Measurements from ENCODE around the gene CDH4.

Gene CDH4

DNA sequence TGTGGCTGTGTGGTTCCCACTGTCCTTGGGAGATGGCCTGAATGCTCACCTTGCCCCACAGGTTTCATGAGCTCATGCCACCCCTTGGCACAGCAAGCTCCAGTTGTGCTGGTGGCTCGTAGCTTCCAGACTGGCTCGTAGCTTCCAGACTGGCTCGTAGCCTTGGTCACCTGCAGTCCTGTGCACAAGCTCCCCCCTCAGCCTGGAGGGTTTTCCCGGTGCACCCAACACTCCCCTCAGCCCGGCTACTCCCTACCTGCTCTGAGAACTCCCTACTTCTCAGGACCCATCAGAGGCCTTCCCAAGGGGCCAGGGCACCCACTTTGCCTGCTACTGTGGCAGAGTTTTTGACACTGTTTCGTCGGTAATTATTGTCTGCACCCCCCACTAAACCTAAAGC is 528.0 kb downstream of the CDH4 start:
- DNase-seq = no peak

DNA sequence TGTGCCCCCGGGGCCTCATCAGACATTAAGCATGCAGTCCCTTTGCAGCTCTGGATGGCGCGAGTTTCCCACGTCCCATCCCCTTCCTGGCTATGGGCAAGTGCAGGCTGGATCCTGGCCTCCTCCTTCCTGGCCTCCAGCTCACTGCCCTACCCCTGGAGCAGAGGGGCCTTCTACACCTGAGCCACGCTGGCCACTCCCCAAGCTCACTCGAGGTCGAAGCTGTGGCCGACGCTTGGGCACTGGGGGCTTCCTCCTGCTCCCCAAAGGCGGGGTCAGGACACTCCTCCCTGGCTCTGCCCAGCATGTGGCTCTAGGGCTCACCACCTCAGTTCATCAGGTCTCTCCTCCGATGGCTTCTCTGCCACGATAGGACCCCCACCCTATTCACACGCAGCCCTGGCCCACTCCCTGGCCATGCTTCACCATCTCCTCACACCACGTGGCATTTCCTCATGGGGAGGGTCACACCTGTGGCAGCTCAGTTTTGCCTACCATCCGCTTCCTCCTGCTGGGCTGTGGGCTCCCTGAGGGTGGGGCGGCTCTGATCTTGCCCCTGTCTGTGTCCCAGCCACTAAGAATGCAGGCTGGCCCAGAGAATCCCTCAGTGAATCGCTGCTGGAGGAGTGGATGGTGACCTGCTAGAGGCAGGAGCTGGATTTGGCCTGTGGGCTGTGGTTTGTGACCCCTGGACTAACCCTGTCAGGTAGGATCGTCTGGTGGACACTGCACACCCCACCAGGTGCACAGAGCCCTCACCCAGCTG is 532.9 kb downstream of the CDH4 start:
- no peak for DNase-seq

DNA sequence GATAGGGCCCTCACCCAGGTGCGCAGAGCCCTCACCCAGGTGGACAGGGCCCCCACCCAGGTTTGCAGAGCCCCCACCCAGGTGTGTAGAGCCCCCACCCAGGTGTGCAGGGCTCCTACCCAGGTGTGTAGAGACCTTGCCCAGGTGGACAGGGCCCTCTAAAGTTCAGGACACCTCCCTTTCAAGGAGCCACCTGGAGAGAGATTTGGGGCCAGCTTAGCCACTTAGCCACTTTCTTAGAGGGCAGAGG is 533.4 kb downstream of the CDH4 start:
- DNase-seq = no peak

DNA sequence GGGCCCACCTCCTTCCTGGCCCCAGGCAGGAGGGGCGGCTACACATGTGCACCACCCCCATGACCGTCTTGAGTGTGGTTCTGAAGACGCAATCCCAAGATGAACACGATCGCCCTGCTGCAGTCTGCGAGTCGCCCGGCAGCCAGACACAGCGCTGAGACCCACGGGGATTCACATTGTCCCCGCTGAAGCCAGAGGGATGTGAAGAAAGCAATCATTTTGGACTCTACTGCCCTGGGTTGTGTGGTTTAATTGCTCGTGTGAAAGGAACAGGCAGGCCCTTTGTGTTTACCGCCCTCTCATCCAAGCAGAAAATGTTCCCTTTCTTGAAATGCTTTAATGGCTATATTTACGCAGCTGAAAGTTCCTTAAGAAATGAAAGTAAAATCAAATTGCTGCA is 534.2 kb downstream of the CDH4 start:
- DNase-seq = no peak

DNA sequence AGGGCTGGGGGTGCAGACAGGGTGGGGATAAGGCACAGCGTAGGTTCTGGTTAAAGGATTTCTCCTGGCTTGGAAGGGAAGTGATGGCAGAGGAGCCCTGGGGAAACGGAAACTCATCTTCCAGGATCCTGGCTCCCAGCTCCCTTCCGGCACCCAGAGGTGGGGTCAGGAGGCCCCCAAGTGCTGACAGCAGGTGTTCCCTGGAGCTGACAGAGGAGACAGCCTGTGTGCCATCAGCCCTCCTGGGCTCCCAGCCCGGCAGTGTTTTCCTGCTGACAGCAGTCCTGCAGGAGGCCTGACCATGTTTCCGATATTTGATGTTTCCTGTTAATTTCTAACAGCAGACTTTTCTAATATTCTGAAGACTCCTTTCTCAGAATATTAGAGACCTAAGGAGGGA is 536.3 kb downstream of the CDH4 start:
- DNase-seq = no peak

DNA sequence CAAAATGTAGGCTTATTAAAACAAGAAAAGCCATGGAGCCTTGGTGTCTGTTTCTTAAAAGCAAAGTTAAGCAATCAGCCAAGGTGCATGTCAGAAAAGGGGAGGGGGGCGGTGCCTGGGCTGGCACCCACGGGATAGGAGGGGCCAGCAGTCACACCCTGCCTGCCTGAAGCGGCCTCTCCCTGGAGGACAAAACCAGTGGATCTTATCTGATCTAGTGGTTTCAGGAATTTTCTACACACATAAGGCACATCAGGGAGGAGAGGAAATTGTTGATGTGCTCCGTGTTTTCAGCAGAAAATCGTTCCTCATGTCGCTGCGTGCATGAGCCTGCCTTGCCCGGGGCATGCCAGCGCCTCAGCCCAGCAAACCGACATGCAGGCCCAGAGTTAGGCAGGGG is 537.3 kb downstream of the CDH4 start:
- DNase-seq = no peak

DNA sequence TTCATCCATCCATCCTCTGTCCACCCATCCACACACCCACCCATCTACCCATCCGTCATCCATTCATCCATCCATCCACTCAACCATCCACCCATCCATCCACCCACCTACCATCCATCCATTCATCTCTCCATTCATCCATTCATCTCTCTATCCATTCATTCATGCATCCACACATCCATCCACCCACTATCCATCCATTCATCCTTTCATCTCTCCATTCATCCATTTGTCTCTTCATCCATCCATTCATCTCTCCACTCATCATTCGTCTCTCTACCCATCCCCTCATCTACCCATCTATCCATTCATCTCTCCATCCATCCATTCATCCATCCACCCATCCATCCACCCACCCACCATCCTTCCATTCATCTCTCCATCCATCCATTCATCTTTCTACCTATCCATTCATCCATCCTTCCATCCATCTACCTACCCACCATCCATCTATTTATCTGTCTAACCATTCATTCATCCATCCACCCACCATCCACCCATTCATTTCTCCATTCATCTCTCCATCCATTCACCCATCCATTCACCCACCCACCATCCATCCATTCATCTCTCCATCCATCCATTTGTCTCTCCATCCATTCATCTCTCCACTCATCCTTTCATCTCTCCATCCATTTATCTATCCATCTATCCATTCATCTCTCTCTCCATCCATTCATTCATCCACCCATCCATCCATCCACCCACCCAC is 538.2 kb downstream of the CDH4 start:
- no peak for DNase-seq

DNA sequence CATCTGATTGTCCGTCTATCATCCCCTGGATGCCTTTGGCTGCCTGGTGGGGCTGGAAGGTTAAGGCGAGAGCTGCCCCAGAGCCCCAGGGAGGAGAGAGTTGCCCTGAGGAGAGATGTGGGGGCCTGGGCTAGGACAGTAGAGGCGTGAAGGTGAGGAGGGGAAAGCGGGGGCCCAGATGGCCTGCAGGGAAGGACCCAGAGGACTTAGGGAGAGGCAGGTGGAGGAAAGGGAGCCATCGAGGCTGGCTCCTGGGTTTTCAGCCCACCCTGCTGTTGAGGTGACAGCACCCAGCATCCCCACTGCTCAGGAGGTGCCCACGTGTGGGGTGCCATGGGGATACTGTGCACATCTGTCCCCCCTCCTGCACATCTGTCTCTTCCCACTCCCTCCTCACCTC is 539.9 kb downstream of the CDH4 start:
- DNase-seq = no peak

DNA sequence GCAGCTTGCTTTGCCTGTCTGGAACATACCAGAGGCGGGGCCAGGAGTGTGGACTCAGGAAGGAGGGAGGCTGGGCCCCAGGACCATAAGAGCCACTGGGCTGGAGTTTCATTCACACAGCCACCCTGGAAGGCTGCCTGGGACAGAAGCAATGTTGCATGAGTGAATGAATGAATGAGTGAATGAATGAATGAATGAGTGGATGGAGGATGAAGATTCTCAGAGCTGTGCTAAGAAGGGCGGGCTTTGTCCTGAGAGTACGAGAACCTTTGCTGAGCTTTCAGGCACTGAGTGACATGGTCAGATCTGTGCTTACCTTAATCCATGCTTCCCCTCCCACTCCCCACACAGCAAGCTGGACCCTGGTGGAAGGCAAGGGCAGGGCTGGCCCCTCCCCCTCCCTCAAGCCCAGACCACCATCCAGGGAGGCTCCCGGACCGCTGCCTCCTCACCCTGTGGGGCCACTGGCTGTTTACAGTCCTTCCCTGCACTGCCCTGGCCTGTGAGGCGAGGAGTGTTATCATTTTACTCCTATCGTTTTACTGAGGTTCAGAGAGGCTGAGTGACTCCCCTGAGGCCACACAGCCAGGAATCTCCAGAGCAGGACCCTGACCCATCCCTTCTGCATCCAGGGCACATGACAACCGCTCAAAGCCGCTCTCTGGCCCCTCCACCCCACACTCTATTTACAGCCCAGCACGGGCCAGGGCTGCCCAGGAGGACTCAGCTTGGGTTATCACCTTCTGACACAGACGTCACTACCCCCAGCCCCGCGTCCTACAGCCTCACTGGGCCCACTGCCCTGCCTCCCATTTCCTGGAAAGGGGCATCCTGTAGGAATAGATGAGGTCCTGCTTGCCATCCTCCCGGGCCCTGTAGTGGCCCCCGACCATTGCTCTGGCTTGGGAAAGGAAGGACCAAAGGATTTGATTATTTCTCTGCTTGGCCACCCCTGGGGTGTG is 543.9 kb downstream of the CDH4 start:
- DNase-seq = no peak

DNA sequence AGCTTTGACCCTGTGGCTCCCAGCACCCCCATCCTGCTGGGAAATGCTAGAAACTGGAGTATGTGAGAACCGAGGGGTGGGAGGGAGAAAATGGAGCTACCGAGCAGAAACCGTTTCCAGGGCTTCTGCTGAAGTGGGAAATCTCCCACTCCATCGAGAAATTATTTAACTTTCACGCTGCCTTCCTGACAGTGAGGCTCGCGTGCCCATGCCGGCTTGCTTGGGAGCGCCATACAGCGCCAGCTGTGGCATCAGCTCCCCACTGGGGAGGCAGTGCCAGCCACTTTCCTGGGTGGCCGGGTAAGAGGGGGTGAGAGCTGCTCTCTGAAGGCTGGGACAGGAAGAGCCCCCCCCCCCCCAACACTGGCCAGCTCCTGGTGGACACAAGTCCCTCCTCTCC is 544.7 kb downstream of the CDH4 start:
- DNase-seq = no peak

DNA sequence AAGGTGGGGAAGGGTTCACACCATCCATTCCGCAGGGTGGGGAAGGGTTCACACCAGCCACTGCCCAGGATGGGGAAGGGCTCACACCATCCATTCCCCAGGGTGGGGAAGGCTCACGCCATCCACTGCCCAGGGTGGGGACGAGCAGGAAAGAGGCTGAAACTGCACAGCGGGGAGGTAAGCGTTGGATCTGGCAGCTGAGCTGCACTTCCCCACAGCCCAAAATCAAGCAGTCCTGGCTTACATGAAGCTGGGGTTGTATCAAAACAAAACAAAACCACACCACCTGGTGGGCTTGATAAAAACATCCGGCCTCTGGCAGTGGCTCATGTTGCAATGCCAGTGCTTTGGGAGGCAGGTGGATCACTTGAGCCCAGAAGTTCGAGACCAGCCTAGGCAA is 545.1 kb downstream of the CDH4 start:
- DNase-seq = no peak

DNA sequence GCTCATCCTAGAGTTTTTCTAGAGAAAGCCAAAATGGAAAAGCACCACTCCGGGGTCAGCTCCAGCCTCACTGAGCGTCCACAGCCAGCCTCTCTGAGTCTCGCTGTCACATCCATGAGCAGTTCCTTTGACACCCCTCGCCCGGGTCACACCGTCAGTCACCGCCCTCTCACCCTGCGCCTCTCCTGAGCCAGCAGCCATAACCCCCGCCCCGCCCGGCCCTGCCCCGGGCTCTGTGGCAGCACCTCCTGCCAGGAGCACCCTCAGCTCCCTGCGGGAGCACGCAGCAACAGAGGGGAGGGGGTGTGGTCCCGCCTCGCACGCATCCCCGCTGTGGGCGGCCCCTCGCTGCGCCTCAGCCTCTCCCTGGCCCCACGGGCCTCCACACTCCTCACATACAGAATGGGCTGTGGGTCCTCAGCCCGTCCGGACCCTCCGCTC is 545.9 kb downstream of the CDH4 start:
- no peak for DNase-seq

DNA sequence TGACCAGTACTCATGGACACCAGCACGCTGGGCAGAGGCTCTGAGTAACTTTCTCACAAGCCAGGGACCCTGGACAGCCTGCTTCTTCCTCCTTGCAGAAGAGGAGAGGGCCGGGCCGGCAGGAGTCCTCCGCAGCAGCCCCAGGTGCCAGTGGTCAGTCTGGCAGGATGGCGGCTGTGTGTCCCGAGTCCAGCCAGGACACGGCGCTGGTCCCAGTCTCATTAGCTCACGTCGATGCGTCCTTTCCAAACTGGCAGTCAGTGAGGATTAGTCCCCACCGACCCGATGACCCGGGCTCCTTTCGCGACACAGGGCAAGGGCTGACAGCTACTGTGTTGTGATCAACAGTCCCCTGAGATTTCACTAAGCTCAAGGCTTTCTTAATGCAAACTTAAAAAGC is 546.6 kb downstream of the CDH4 start:
- DNase-seq = no peak

DNA sequence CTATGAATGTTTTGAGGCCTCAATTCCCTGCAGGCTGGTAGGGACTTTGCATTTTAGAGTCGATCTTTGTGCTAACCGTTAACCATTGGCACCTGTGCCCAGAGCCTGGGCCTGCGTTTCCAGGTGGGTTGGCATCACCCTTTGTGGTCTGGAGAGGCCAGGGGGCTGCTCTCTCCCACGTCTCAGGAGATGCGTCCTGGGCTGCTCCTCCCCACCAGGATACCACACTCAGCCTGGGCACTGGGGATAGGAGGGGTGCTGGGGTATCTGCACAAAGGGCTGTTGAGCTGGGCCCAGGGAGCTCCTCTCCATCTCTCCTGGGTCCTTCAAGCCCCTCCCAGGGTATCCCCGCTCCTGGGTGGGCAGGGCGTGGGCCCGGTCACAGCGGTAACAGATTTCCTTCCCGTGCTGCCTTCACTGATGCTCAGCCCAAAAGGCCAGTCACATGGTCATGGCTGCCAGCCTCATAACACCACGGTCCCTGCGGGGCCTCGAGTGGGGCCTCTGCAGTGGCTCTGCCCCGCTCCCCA is 547.4 kb downstream of the CDH4 start:
- no peak for DNase-seq

DNA sequence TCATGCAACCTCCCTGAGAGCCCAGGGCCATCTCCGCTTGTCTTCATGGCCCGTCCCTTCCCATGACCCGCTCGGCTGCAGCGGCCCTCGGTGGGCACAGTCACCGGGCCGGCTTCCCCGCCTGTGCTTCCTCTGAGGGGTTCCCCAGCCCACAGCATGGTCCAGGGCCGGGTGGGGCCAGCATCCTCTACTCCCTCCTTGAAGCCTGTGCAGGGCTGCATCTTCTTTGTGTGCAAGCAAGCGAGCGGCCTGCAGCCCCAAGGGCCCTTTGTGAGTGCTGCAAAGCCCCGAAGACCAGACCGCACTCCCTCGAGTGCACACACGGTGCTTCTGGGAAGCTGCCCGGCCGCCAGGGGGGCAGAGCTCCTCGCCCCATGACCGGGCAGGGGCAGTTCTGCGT is 547.9 kb downstream of the CDH4 start:
- no peak for DNase-seq

DNA sequence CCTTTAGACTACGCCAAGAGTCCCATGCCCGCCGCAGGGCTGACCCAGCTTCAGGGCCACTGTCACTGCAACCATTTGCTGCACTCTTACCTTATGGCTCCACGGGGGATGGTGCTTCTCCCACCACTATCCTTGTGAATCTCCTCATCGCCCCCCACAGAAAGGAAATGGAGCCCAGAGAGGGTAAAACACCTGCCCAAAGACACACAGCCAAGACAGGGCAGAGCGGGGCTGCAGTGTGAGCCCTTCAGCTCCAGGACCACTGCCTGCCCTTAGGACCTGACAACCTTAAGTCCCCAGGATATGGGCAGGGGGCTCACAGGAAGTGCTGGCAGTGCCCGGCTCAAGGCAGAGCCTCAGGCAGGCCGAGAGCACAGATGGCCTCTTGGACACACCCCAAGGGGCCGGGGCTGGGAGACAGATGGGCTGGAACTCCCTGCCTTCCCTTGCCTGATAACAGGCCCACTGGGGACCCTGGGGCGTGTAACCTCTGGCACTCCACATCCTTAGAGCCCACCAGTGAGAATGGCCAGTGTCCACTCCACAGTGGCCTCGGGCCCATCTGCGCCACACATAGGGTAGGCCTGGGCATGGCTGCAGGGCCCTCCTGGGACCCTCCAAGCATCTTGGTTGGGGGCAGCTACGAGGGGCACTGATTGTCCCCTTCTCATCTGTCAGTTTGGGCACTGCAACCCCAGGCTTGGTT is 548.5 kb downstream of the CDH4 start:
- DNase-seq = no peak

DNA sequence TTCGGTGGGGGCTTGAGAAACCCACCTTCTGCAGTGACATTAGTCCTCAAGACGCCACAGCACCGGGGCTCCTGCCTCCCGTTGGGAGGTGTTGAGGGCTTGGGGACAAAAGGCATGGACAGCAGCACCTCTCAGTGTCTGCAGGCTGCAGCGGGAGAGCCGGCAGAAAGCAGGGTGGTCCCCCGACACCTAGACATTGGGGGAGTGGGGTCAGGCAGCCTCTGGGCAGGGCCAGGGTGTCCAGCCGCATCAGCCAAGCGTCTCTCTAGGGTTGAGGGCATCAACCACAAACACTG is 549.0 kb downstream of the CDH4 start:
- DNase-seq = no peak

DNA sequence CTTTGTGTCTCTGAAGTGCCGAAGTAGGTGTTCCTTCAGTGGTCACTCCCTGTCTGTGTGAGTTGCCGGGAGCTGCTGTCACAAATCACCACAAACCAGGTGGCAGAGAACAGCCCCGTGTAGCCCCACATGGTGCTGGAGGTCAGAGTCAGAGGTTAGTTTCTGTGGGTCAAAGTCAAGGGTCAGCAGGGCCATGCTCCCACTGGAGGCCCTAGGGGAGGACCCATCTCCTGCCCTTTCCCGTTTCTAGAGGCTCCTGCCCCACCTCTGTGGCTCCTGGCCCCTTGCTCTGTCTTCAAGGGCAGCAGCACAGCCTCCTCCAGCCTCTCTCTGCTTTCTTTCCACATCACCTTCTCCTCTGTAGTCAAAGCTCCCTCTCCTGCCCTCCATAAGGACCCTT is 549.4 kb downstream of the CDH4 start:
- no peak for DNase-seq

DNA sequence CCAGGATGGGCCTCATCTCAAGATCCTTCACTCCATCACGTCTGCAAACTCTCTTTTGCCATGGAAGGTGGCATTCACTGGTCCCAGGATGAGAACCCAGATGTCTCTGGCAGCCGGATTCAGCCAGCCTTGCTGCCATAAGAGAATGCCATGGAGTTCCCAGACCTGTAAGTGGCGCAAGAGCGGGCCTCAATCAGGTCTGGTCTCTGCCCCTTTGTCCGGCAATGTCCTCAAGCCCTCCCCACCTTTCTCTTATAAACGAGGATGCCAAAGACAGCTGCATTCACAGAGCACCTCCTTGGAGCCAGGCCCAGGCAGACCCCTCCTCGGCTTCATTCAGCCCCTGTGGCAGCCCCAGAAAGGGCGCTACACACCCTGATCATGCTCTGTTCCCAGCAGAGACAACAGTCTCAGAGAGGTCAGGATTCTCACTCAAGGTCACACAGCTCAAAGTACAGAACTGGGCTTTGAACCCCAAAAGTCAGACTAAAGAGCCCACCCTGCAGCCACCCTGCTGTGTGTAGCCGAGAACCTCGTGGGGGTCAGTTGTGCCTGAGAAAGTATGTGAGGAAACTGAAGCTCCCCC is 549.9 kb downstream of the CDH4 start:
- no peak for DNase-seq

DNA sequence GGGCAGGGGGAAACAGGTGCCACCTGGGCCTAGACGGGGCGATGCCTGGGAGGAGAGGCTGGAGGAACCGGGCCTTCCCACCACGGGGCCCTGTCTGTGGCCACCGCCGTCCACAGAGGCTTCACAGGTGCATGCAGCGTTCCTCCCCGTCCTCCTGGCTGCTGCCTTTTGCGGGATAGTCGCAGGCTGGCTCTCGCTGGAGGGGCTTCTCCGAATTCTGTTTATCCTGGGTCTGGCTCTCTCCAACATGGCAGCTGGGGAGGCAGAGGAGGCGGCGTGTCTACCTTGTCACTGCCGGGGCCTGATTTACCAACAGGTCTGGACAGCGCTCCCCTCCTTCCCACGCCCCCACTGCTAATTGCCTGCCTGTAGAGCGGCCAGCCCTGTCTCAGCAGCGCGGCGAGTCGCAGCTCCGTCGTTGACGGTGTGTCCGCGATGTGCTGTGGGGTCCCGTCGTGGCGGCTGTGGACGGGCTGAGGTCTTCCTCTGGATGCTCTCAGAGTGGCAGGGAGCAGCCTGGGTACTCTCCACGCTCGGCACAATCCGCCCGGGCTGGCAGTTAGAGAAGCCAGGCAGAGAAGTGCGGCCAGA is 550.8 kb downstream of the CDH4 start:
- DNase-seq = no peak

DNA sequence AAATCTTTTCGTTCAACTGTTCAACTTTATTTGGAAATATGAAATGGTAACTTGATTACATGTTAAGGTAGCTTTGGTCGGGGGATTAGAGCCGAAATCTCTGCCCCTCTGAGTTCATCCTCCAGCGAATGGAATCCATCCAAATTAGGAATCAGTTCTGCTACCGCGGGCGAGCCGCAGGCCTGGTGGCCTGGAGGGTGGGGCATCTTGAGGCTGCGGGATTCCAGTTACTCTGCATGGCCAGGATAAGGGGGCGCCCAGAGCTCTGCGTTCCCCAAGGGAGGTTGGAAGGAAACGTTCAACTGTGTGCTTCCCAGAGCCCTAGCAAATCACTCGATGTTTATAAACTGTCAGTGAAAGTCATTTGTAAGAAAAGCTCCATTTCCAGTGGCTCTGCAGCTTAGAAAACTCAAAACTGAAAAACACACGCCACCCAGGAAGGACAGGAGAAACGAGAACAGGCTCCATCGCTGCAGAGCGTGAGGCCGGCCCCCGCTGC is 551.4 kb downstream of the CDH4 start:
- no peak for DNase-seq
